CD4-positive, alpha-beta T cell treated with Interleukin-10 for 1 hour (primary cell): Measurements from ENCODE around the gene LRRC27.
"Not testable (repeated sequence)": the region's sequence is repeated elsewhere in the genome, so short reads cannot be mapped to it uniquely, and the experiment has no call there.

Experiments
- DNase-seq: peaks from one replicate; pipeline ENCODE4 v3.0.0-alpha.2; 2020

Gene LRRC27

GRCh38 chr10:132301371-132302330 lies 30.3 kb upstream of the LRRC27 start:
- no peak for DNase-seq

- no peak for DNase-seq
Observed at GRCh38 chr10:132302421-132303310, 29.3 kb upstream of the LRRC27 start.

- DNase-seq: no peak
Observed at GRCh38 chr10:132303361-132304115, 28.5 kb upstream of the LRRC27 start.

GRCh38 chr10:132304756-132305509 lies 27.1 kb upstream of the LRRC27 start:
- no peak for DNase-seq

- no peak for DNase-seq
Observed at GRCh38 chr10:132305654-132306342, 26.2 kb upstream of the LRRC27 start.

GRCh38 chr10:132306343-132306685 lies 25.7 kb upstream of the LRRC27 start:
- DNase-seq: no peak

GRCh38 chr10:132306864-132307751 lies 24.9 kb upstream of the LRRC27 start:
- peak; percentile 39 for DNase-seq

- DNase-seq: peak; percentile 92
Observed at GRCh38 chr10:132307823-132308586, 24.0 kb upstream of the LRRC27 start, which contains the start of gene STK32C. STK32C (minus strand) TSS chr10:132307950; CDS start chr10:132307833, 117 bp downstream.

- no peak for DNase-seq
Observed at GRCh38 chr10:132308587-132309470, 23.2 kb upstream of the LRRC27 start.

GRCh38 chr10:132309471-132309865 lies 22.5 kb upstream of the LRRC27 start:
- DNase-seq: no peak

GRCh38 chr10:132309879-132310591 lies 22.0 kb upstream of the LRRC27 start:
- DNase-seq: no peak

- DNase-seq: no peak
Observed at GRCh38 chr10:132310701-132311337, 21.2 kb upstream of the LRRC27 start.

GRCh38 chr10:132311338-132311939 lies 20.6 kb upstream of the LRRC27 start:
- DNase-seq: no peak

GRCh38 chr10:132313305-132313704 lies 18.7 kb upstream of the LRRC27 start:
- no peak for DNase-seq

- DNase-seq: no peak
Observed at GRCh38 chr10:132313865-132314264, 18.1 kb upstream of the LRRC27 start.

- DNase-seq: no peak
Observed at GRCh38 chr10:132314336-132314735, 17.7 kb upstream of the LRRC27 start.

- not testable (repeated sequence) for DNase-seq
Observed at GRCh38 chr10:132314881-132315280, 17.1 kb upstream of the LRRC27 start.
